H1 (cell line): ENCODE results near the gene GRM5. TPM values are rescaled to one million over a fixed set of nuclear protein-coding genes. Genes with fewer than 3 reads are reported as not detected.

ENCODE experiments used
- CTCF ChIA-PET: fragments of 300-600 bp; sonication (Branson Sonifier 250); formaldehyde crosslinking; loops from one replicate; lab custom pipeline; 2021; ENCODE audit not compliant: partially characterized antibody; lab: Charles Lee
- POLR2A ChIA-PET: fragments of 300-600 bp; sonication (Branson Sonifier 250); formaldehyde crosslinking; loops from one replicate; lab custom pipeline; 2021; ENCODE audit warnings: inconsistent platforms; ENCODE audit not compliant: partially characterized antibody; lab: Charles Lee
- DNase-seq, 2 experiments: peaks; one replicate each; pipeline versions ENCODE4 v3.0.0 to v3.0.0-alpha.2; 2010 to 2022; ENCODE audit warnings: low spot score in 2 of 2, low read depth in 1 of 2, mixed read lengths in 1 of 2
- FAIRE-seq: peaks from 2 replicates; lab custom pipeline; 2011; peaks lifted over from hg19 to GRCh38; lab: Jason Lieb, UNC
- H2AFZ ChIP-seq: 2 replicates; pipeline ENCODE4 v1.8.1; 2012; ENCODE audit warnings: low read length, inconsistent platforms
- H2AK5ac ChIP-seq: 2 replicates; pipeline ENCODE4 v1.6.1; 2013; ENCODE audit warnings: low read depth, low read length
- H2BK120ac ChIP-seq: replicated peaks from 2 replicates; pipeline ENCODE3; 2013; ENCODE audit warnings: low read depth, low read length, inconsistent platforms
- H2BK12ac ChIP-seq: 2 replicates; pipeline ENCODE4 v1.6.1; 2013; ENCODE audit warnings: low read depth, low read length
- H2BK15ac ChIP-seq: 2 replicates; pipeline ENCODE4 v1.6.1; 2013; ENCODE audit warnings: low read length
- H2BK20ac ChIP-seq: 2 replicates; pipeline ENCODE4 v1.6.1; 2013; ENCODE audit warnings: low read length
- H2BK5ac ChIP-seq: 2 replicates; pipeline ENCODE4 v1.6.1; 2013; ENCODE audit warnings: low read depth, low read length
- H3K14ac ChIP-seq: 2 replicates; pipeline ENCODE4 v1.6.1; 2013; ENCODE audit warnings: inconsistent platforms; ENCODE audit not compliant: insufficient read length
- H3K18ac ChIP-seq: 2 replicates; pipeline ENCODE4 v1.6.1; 2013; ENCODE audit warnings: low read length; ENCODE audit errors: extremely low read depth
- H3K23ac ChIP-seq: 2 replicates; pipeline ENCODE4 v1.6.1; 2013; ENCODE audit warnings: inconsistent platforms; ENCODE audit not compliant: insufficient read length
- H3K23me2 ChIP-seq: 2 replicates; pipeline ENCODE4 v1.6.1; 2013; ENCODE audit warnings: low read depth, low read length
- H3K27ac ChIP-seq: 2 replicates; pipeline ENCODE4 v1.6.1; 2011; ENCODE audit warnings: low read depth, low read length, inconsistent platforms
- H3K27me3 ChIP-seq, 4 experiments: replicated peaks in 1 of 4; 1 replicate in 1 of 4; 2 replicates in 3 of 4; pipeline versions ENCODE4 v1.6.1 to v1.8.1; 2011 to 2013; ENCODE audit warnings: low read length in 3 of 4, mild to moderate bottlenecking in 3 of 4, inconsistent platforms in 2 of 4, mixed read lengths in 2 of 4, moderate library complexity in 1 of 4; ENCODE audit not compliant: control insufficient read depth in 3 of 4, insufficient read depth in 3 of 4; ENCODE audit errors: extremely low read depth in 1 of 4
- H3K36me3 ChIP-seq, 4 experiments: 2 replicates each; pipeline versions ENCODE4 v1.6.1 to v1.8.1; 2011 to 2013; ENCODE audit warnings: mild to moderate bottlenecking in 4 of 4, low read length in 3 of 4, moderate library complexity in 2 of 4, control low read depth in 1 of 4, inconsistent platforms in 1 of 4; ENCODE audit not compliant: insufficient read depth in 4 of 4, control insufficient read depth in 2 of 4
- H3K4ac ChIP-seq: replicated peaks from 2 replicates; pipeline ENCODE3; 2013; ENCODE audit warnings: low read length, low read depth, mixed read lengths, inconsistent platforms; ENCODE audit not compliant: insufficient read length
- H3K4me1 ChIP-seq, 4 experiments: replicated peaks in 1 of 4; 1 replicate in 1 of 4; 2 replicates in 3 of 4; pipeline versions ENCODE4 v1.6.1 to v1.8.1; 2011 to 2013; ENCODE audit warnings: low read length in 3 of 4, inconsistent platforms in 2 of 4, mixed read lengths in 1 of 4; ENCODE audit not compliant: insufficient read depth in 4 of 4, control insufficient read depth in 3 of 4
- H3K4me2 ChIP-seq, 2 experiments: 2 replicates each; pipeline versions ENCODE4 v1.6.1 to v1.8.1; 2011 to 2013; ENCODE audit warnings: low read depth in 2 of 2, low read length in 2 of 2, control low read depth in 1 of 2, inconsistent platforms in 1 of 2, mild to moderate bottlenecking in 1 of 2; ENCODE audit not compliant: insufficient read depth in 1 of 2
- H3K4me3 ChIP-seq, 4 experiments: fragments of 200-600, 300-600 bp in 1 of 4; sonication (generic), shearing (Covaris generic), sonication (Bioruptor Twin) in 1 of 4; 2 replicates each; pipeline versions ENCODE4 v1.5.1 to v1.8.1; 2011 to 2016; ENCODE audit warnings: low read length in 4 of 4, low read depth in 3 of 4, control low read depth in 2 of 4, inconsistent platforms in 2 of 4, mild to moderate bottlenecking in 2 of 4, mixed read lengths in 1 of 4, moderate library complexity in 1 of 4; ENCODE audit not compliant: insufficient read depth in 2 of 4; ENCODE audit errors: extremely low read depth in 1 of 4
- H3K56ac ChIP-seq: replicated peaks from 2 replicates; pipeline ENCODE3; 2013; ENCODE audit warnings: low read depth, mild to moderate bottlenecking, mixed read lengths, low read length, inconsistent platforms; ENCODE audit not compliant: insufficient read length
- H3K79me1 ChIP-seq: 2 replicates; pipeline ENCODE4 v1.6.1; 2013; ENCODE audit warnings: low read depth, low read length, control low read depth
- H3K79me2 ChIP-seq, 2 experiments: 2 replicates each; pipeline versions ENCODE4 v1.6.1 to v1.8.1; 2012 to 2013; ENCODE audit warnings: low read length in 2 of 2, mild to moderate bottlenecking in 2 of 2, inconsistent platforms in 1 of 2; ENCODE audit not compliant: insufficient read depth in 2 of 2, control insufficient read depth in 1 of 2
- H3K9ac ChIP-seq, 4 experiments: replicated peaks in 1 of 4; 1 replicate in 1 of 4; 2 replicates in 3 of 4; pipeline versions ENCODE4 v1.6.1 to v1.8.1; 2011 to 2013; ENCODE audit warnings: low read depth in 3 of 4, low read length in 3 of 4, control low read depth in 2 of 4, mild to moderate bottlenecking in 2 of 4, moderate library complexity in 2 of 4, inconsistent platforms in 1 of 4; ENCODE audit errors: extremely low read depth in 1 of 4
- H3K9me3 ChIP-seq, 2 experiments: 2 replicates each; pipeline versions ENCODE4 v1.6.1 to v1.8.1; 2012 to 2013; ENCODE audit warnings: mild to moderate bottlenecking in 2 of 2, moderate library complexity in 2 of 2, control low read depth in 1 of 2, inconsistent platforms in 1 of 2, low read depth in 1 of 2, low read length in 1 of 2, mixed read lengths in 1 of 2; ENCODE audit not compliant: insufficient read depth in 2 of 2
- H4K20me1 ChIP-seq, 2 experiments: replicated peaks in 1 of 2; 2 replicates each; pipeline versions ENCODE3 to v1.8.1; 2011 to 2013; ENCODE audit warnings: inconsistent platforms in 2 of 2, low read length in 2 of 2, mild to moderate bottlenecking in 1 of 2; ENCODE audit not compliant: insufficient read depth in 2 of 2, control insufficient read depth in 1 of 2
- H4K5ac ChIP-seq: 2 replicates; pipeline ENCODE4 v1.6.1; 2013; ENCODE audit warnings: low read length, low read depth, mixed read lengths, inconsistent platforms; ENCODE audit not compliant: insufficient read length
- H4K8ac ChIP-seq: 2 replicates; pipeline ENCODE4 v1.8.0; 2013; ENCODE audit warnings: mild to moderate bottlenecking, moderate library complexity, low read length, inconsistent platforms; ENCODE audit not compliant: insufficient read depth; ENCODE audit errors: extremely low read depth
- H4K91ac ChIP-seq: replicated peaks from 2 replicates; pipeline ENCODE3; 2013; ENCODE audit warnings: low read length, mixed read lengths, inconsistent platforms; ENCODE audit not compliant: insufficient read length
- CEBPB ChIP-seq: IDR thresholded peaks from 2 replicates; pipeline ENCODE4 v1.6.1; 2012; ENCODE audit warnings: low read depth, low read length
- CREB1 ChIP-seq: IDR thresholded peaks from 2 replicates; pipeline ENCODE4 v1.6.1; 2012; ENCODE audit warnings: inconsistent platforms
- EZH2 ChIP-seq: fragments of 200-600 bp; sonication (generic); IDR thresholded peaks from 2 replicates; pipeline ENCODE4 v1.7.1; 2012; ENCODE audit warnings: low read depth, mild to moderate bottlenecking, moderate library complexity, low read length, inconsistent platforms; ENCODE audit not compliant: severe bottlenecking
- MAFK ChIP-seq: IDR thresholded peaks from 2 replicates; pipeline ENCODE4 v1.6.1; 2012; ENCODE audit warnings: low read depth, mild to moderate bottlenecking, improper control_type of control experiment, low read length
- POLR2A ChIP-seq, 2 experiments: IDR thresholded peaks; 1 replicate in 1 of 2; 2 replicates in 1 of 2; pipeline ENCODE4 v1.6.1; 2011; ENCODE audit warnings: low read depth in 2 of 2, low read length in 2 of 2, mild to moderate bottlenecking in 2 of 2; ENCODE audit errors: control extremely low read depth in 1 of 2
- RBBP5 ChIP-seq: IDR thresholded peaks from 2 replicates; pipeline ENCODE4 v1.7.1; 2012; ENCODE audit warnings: low read depth, mild to moderate bottlenecking, inconsistent platforms, low read length, moderate library complexity, borderline replicate concordance
- RFX5 ChIP-seq: IDR thresholded peaks from 2 replicates; pipeline ENCODE4 v1.6.1; 2011; ENCODE audit warnings: low read depth, low read length, improper control_type of control experiment, borderline replicate concordance
- SUZ12 ChIP-seq: fragments of 200-600 bp; sonication (generic); IDR thresholded peaks from 2 replicates; pipeline ENCODE4 v1.6.1; 2012; ENCODE audit warnings: mild to moderate bottlenecking, inconsistent platforms, low read length, moderate library complexity, mixed read lengths
- TAF7 ChIP-seq: optimal IDR thresholded peaks from 2 replicates; pipeline ENCODE3; 2011; ENCODE audit warnings: low read depth, mild to moderate bottlenecking, inconsistent platforms, low read length, moderate library complexity, borderline replicate concordance
- WGBS, 2 experiments: shearing (Covaris generic) in 1 of 2; methylation state at CpG; one replicate each; pipeline versions ENCODE4 v1.1.6 to v1.1.7; 2013 to 2015; ENCODE audit warnings: low lambda C conversion rate in 2 of 2, mixed read lengths in 2 of 2, inconsistent platforms in 1 of 2, low coverage in 1 of 2, missing lambda C conversion rate in 1 of 2; ENCODE audit not compliant: insufficient replicate concordance in 2 of 2, insufficient coverage in 1 of 2, insufficient read length in 1 of 2; ENCODE audit errors: extremely low coverage in 1 of 2, missing lambda C conversion rate in 1 of 2; 5-methylcytosine and 5-hydroxymethylcytosine counted together
- polyA plus RNA-seq, 7 experiments: library from polyadenylated mRNA; depleted of rRNA in 3 of 7; stranded (reverse) in 5 of 7; unstranded in 2 of 7; fragments of >200 nt in 5 of 7; fragments of 200-250 nt in 2 of 7; gene quantifications; 1 replicate in 5 of 7; 2 replicates in 1 of 7; 4 replicates in 1 of 7; pipeline versions ENCODE4 v1.2.1 to v1.2.3, GENCODE V29; 2011 to 2013; ENCODE audit warnings: missing spikeins in 2 of 7, mixed read lengths in 2 of 7
- total RNA-seq: library from RNA; stranded (reverse); fragmentation: NEBNext Ultra II Directional; extraction: Animal tissue kit (Norgen Biotek cat#: 25700); gene quantifications from 2 replicates; pipeline ENCODE4 v1.2.1, GENCODE V29; 2021

The GRM5 gene
- total and polyA plus RNA-seq, 2 of the 8 experiments (the other 6 are each of a cell fraction or from before 2014, with no cell fraction given) = 0.15 to 0.43 TPM

DNA sequence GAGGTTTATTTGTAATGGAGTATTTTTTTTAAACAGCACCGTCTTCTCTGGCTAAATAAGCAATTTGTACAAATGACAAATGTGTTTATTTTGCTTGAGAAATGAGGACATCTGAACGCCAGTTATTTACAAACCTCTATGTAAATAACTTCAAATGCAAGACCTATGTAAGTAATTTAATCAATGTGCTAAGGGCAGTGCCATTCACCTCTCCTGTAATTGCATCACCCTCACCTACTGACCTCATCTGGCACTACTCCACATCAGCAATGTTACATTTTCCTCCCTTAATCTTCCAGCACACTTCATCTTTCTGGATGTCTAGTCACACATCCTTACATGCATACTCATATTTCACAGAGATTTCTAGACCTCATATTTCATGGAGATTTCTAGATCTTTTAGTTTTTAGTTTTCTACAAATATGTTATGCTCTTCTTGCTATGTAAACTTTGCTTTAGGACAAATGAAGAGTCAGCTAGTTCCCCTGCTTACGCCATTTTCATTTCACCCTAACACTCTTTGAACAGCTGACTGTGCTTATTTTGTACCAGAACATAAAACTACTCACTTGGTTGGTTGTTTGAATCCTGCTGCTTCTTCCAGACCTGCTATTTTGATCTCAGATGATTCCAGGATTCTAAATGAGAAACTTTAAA lies 238.6 kb downstream of the GRM5 start:
- H4K20me1 ChIP-seq = no peaks in the 10 kb centered on the region
- no peak overlapping the region for H3K4me2 ChIP-seq
- no peak overlapping the region for H3K23ac ChIP-seq
- no peak overlapping the region for H3K27ac ChIP-seq
- H3K79me1 ChIP-seq = no peaks in the 10 kb centered on the region
- CTCF ChIA-PET = no interaction called here
- TF ChIP-seq EZH2 (no peak), RFX5 (no peak), RBBP5 (no peak), CREB1 (no peak), TAF7 (no peak), SUZ12 (no peak), CEBPB (peak; percentile 6; the same call in 1 of the 2 replicates), MAFK (no peak), POLR2A (IDR thresholded peaks at IDR 0.05; ENCODE audit: control extremely low read depth in 1 of 2, low read depth in 2 of 2, low read length in 2 of 2) (no peak)
- no peak overlapping the region for H3K14ac ChIP-seq
- no peak overlapping the region for H2AK5ac ChIP-seq
- no peaks in the 10 kb centered on the region; a peak in 1 of 4 replicates for H3K9me3 ChIP-seq
- no peak for DNase-seq
- H2BK5ac ChIP-seq = no peak overlapping the region
- H3K23me2 ChIP-seq = no peaks in the 10 kb centered on the region; the same call in 1 of the 2 replicates
- no peak overlapping the region for H3K9ac ChIP-seq
- H2BK120ac ChIP-seq = no peak overlapping the region
- H2BK12ac ChIP-seq = no peak overlapping the region
- H3K79me2 ChIP-seq = no peaks in the 10 kb centered on the region
- H3K4me1 ChIP-seq = 0 out of 7 replicates have a peak, but pooled peaks cover 0 to 3% (median 0%) of the 10 kb centered on the region in 4 experiments
- H3K36me3 ChIP-seq = no peaks in the 10 kb centered on the region
- 85% methylated on average over 3 of the region's 3 CpGs; no CpG with 5 or more reads in 1 of the 2 experiments for WGBS, 2 experiments
- peak overlapping the region; percentile 80 for H2AFZ ChIP-seq
- no peak overlapping the region for H3K4me3 ChIP-seq
- no peak overlapping the region for H3K18ac ChIP-seq
- H2BK15ac ChIP-seq = no peak overlapping the region
- FAIRE-seq = no peak
- H4K8ac ChIP-seq = no peak overlapping the region
- peaks cover 0 to 1% (median 0%) of the 10 kb centered on the region in 4 experiments; a peak in 1 of 7 replicates for H3K27me3 ChIP-seq
- H3K4ac ChIP-seq = no peak overlapping the region
- H2BK20ac ChIP-seq = no peak overlapping the region
- H4K91ac ChIP-seq = no peak overlapping the region
- POLR2A ChIA-PET = no interaction called here
- H4K5ac ChIP-seq = no peak overlapping the region
- H3K56ac ChIP-seq = no peak overlapping the region
